ENCODE measurements around the gene ELK3. TPM values are rescaled to one million over a fixed set of nuclear protein-coding genes. Genes with fewer than 3 reads are reported as not detected.
A peak's percentile ranks its signal among the peaks of the same experiment; 100 is the strongest.

Gene ELK3
- total RNA-seq, 2 experiments from 2014 or later = 10.9 to 12.6 TPM

DNA sequence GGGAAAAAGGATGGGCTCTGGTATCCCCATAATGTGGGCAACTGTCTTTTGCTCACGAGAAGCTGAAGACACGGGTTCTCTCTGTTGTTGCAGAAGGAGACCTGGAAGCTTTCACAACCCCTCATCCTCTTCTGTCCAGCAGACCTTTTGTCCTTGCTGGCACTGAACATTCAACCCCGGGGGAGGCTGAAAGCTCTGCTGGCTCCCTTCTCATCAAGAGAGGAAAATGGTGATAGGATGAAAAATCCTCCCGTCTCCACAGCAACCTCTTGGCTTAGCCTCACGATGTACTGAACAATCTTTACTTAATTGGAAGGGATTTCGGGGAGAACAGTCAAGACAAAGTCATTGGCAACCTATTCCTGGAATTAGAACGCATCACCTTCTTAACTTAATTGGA is 39.0 kb downstream of the ELK3 start:
- Mint-ChIP-seq H3K4me1 (peaks cover 33% of the 10 kb centered on the region), H3K9me3 (no peaks in the 10 kb centered on the region), H3K36me3 (peaks cover 26% of the 10 kb centered on the region), H3K27ac (no peak overlapping the region), H3K27me3 (no peaks in the 10 kb centered on the region), H3K4me3 (no peak overlapping the region)
- no peak for DNase-seq

DNA sequence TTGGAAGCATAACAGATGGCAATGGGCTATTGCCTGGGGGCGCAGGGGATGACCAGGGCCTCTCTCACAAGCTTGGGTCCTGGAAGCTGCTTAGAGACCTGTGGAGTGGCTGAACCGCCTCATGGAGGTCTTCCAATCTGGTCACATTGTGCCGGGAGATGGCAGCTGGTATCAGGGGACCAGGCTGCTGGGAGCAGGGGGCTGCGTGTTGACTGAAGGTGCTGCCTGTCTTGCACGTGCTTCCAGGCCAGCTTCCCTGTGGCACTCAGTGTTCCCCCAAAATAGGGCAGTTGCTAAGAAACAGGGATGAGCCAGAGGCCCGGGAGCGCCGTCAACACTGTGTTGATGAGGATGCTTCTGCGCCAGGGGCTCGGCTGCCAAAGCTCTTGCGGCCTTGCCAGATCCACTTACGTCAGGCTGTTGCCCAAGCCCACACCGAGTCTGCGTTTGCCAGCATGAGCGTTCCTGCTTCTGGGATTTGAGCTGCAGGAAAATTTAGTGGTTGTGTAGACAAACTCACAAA is 39.8 kb downstream of the ELK3 start:
- Mint-ChIP-seq H3K4me1 (peaks cover 35% of the 10 kb centered on the region), H3K27ac (no peak overlapping the region), H3K27me3 (no peaks in the 10 kb centered on the region), H3K9me3 (no peaks in the 10 kb centered on the region), H3K4me3 (no peak overlapping the region), H3K36me3 (peaks cover 26% of the 10 kb centered on the region)
- no peak for DNase-seq

DNA sequence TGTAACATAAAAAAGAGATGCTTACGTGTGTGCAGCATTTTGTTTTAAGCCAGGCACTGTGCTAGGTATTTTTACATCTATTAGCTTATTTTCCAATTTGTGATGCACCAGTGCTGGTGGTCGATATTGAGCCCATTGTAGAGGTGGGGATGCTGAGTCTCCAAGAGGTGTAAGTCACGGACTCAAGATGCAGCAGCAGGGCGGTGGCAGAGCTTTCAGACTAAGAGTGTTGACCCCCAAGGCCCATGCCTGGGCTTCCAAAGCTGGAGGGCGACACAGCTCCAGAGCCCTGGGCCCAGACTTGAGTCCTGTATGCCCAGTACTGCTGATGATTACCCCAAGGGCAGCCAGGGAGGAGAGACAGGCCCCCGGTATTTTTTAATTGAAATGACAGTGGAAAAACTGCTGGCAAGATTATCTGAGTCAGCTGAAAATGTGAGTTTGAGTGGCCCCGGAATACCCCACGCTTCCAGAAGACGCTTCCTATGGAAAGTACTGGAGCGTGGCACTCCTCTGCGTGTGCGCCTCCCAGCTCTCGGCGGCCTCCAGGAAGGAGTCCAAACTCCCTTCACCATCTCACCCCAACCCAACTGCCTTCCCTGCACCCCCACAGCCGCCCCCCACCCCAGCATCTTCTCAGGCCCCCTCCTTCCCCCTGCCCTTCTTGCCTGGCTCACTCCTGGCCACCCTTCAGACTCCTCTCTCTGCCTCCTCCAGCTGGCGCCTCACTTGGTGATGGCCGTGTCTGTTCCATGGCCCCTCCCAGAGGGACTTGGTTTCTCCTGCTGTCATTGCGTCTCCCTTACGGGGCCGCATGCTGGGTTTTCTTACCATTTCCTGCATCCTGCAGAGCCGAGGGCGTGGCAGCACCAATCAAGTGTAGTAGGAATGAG is 40.7 kb downstream of the ELK3 start:
- no peak for DNase-seq
- Mint-ChIP-seq H3K4me3 (no peak overlapping the region), H3K36me3 (peaks cover 26% of the 10 kb centered on the region), H3K9me3 (no peaks in the 10 kb centered on the region), H3K27ac (no peak overlapping the region), H3K4me1 (peaks cover 35% of the 10 kb centered on the region), H3K27me3 (no peaks in the 10 kb centered on the region)

DNA sequence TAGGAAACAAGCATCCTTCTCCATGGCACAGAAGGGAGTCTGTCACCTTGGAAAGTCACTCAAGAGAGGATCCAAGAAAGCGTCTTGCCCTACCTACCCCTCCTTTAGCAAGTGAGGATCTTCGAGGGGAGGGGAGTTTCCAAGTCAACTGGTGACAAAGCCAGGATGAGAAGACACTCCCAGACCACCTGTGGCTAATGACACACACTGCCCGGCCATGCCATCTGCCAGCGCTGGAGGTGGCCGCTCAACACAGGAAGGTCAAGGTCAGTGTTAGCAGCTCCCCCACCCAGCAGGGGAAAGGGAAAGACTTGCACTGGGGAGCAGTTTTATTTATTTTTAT is 41.3 kb downstream of the ELK3 start:
- no peak overlapping the region for H3K4me3 Mint-ChIP-seq

DNA sequence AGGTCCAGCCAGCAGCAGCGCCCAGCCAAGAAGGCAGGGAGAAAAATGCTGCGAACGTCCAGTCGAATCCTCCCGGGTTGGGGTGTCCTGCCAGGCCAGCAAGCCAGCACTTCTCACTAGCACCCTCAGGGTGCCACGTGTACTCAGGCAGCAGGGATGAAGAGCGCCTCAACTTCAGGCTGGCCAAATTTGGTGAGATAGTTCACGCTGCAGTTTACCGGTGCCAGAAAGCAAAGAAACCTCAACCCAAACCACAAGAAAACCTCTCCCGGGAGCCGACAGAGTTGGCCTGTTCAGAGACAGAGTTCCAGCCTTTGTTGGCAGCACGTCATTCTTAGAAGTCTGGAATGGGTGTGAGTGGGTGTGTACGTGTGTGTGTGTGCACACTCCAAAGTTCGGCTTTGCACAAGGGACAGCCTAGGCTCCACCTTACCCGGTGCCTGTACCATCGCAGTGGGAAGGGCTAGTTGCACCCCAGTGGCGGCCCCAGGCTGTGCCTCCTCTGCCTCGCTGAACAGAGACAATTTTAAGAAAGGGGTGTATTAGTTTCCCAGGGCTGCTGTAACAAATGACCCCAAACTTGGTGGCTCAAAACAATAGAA is 42.1 kb downstream of the ELK3 start:
- Mint-ChIP-seq H3K36me3 (peaks cover 26% of the 10 kb centered on the region), H3K4me3 (peak overlapping the region; percentile 18), H3K27me3 (no peaks in the 10 kb centered on the region), H3K4me1 (peaks cover 36% of the 10 kb centered on the region), H3K27ac (no peak overlapping the region), H3K9me3 (no peaks in the 10 kb centered on the region)
- DNase-seq = peak; percentile 17

More for the DNA sequence above, 41.3 kb downstream of the ELK3 start:
- H3K27ac Mint-ChIP-seq = no peak overlapping the region
- peaks cover 35% of the 10 kb centered on the region for H3K4me1 Mint-ChIP-seq
- no peaks in the 10 kb centered on the region for H3K27me3 Mint-ChIP-seq
- H3K36me3 Mint-ChIP-seq = peaks cover 26% of the 10 kb centered on the region
- no peaks in the 10 kb centered on the region for H3K9me3 Mint-ChIP-seq
- DNase-seq = no peak

DNA sequence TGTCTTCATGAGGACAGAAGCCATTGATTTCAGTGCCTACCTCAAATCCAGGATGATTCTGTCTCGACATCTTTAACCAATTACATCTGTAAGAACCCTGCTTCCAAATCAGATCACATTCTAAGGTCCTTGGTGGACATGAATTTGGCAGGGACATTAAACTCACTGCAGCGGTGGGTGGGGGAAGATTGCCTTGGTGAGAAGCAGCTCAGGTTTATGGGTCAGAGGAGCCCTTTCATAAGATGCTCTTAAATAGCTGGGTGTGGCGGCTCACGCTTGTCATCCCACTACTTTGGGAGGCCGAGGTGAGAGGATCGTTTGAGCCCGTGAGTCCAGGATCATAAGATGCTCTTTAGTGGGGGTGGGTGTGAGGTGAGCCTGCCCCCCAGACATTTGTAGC is 42.9 kb downstream of the ELK3 start:
- peaks cover 43% of the 10 kb centered on the region for H3K4me1 Mint-ChIP-seq
- peaks cover 23% of the 10 kb centered on the region for H3K36me3 Mint-ChIP-seq
- no peaks in the 10 kb centered on the region for H3K27me3 Mint-ChIP-seq
- H3K9me3 Mint-ChIP-seq = no peaks in the 10 kb centered on the region
- DNase-seq = no peak
- H3K27ac Mint-ChIP-seq = no peak overlapping the region
- H3K4me3 Mint-ChIP-seq = no peak overlapping the region

DNA sequence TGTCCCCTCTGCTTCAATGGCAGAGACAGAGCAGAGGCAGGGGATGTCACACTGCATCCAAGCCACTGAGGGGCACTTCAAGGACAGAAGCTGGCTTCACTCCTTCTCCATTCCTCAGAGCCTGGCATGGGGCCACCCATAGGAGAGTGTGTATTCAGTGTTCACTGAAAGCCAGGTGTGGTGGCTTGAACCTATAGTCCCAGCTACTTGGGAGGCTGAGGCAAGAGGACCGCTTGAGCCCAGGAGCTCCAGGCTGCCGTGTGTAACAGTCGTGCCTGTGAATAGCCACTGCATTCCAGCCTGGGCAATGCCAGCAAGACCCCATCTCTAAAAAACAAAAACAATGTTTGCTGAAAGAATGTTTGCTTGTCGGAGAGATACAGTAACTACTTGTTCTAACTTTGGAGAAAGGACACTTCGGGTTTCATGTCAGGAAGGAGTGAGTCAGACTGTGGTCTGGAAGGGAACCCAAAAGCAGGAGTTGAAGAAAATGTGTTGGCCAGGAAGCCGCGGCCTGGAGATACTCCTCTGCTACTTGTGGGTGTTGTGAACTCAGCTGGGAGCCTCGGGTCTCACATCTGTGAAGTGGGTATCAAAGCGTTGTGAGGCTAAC is 43.4 kb downstream of the ELK3 start:
- H3K27ac Mint-ChIP-seq = peak overlapping the region; percentile 50
- no peaks in the 10 kb centered on the region for H3K27me3 Mint-ChIP-seq
- DNase-seq = peak; percentile 55
- H3K4me3 Mint-ChIP-seq = peak overlapping the region; percentile 26
- peaks cover 24% of the 10 kb centered on the region for H3K36me3 Mint-ChIP-seq
- peaks cover 43% of the 10 kb centered on the region for H3K4me1 Mint-ChIP-seq
- H3K9me3 Mint-ChIP-seq = no peaks in the 10 kb centered on the region

DNA sequence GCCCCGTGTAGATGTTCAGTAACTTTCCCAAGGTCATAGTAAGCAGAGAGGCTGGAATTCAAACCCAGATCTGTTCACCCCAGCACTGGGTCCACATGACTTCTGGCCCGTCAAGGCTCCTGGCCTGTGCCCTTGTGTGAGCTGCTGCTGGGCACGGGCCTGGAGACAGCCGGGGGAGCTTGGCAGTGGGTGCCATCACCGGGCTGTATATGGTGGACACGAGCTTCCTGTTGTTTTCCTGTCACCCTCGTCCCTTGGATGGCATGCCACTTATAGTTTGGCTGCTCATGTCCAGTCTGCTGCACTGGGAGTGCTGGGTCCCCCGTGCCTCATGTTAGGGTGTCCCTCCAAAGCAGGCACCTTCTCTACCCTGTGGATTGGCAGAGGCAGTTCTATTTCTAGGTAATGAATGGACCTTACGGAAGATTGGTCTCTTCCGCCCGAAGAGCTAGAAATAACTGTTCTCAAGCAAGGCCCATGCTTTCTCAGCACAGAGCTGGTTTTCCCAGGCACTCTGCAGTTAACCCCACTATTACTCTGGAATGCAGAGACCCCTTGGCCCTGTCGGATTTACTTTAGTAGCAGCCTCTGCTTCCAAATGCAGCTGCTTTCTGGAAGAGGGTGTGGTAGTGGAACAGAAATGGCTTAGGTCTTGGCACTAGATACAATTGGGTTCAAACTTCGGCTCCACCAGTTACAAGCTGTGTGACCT is 44.3 kb downstream of the ELK3 start:
- Mint-ChIP-seq H3K9me3 (no peaks in the 10 kb centered on the region), H3K27ac (no peak overlapping the region), H3K4me1 (peaks cover 50% of the 10 kb centered on the region), H3K36me3 (peaks cover 28% of the 10 kb centered on the region), H3K27me3 (no peaks in the 10 kb centered on the region), H3K4me3 (no peak overlapping the region)
- DNase-seq = no peak

DNA sequence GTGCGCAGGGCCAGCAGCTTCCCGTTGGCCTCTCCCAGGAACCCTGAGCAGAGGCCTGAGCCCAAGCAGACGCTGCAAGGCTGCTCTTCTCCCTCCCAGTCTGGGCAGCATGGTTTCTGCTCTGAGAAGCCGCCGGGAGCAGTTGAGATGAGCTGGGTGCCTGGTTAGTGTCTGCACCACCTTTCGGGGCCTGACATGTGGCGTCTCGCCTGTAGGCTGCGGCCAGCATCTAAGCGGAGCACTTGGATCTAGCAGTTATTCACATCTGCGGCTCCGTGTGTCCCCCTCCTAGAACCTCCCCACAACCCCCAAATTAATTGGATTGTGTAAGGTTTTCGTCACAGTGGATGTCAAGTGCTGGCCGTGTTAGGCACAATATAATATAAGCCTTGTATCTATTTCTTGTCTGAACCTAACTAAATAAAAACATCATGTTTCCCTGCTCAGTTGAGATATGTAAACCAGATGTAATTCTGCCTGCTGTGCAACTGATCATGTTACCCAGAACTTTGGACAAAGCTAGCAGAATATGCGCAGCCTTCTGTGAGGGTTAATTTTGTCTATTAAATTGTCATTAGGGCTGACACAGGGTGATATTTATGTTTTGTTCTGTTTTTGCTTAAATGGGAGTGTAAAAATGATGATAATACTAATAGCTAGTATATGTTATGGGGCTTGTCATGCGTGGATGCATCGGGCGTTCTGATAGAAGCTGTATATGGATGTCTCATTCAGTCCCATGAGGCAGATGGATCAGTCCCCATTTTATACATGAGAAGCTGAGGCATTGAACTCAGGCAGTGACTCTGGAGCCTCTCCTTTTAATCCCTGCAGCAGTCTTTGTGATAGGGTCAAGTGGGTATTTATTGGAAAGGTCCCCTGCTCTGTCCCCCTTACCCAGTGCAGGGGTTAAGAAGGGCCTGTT is 45.8 kb downstream of the ELK3 start:
- DNase-seq = no peak
- no peak overlapping the region for H3K4me3 Mint-ChIP-seq
- peaks cover 27% of the 10 kb centered on the region for H3K36me3 Mint-ChIP-seq
- H3K9me3 Mint-ChIP-seq = no peaks in the 10 kb centered on the region
- peaks cover 48% of the 10 kb centered on the region for H3K4me1 Mint-ChIP-seq
- no peak overlapping the region for H3K27ac Mint-ChIP-seq
- H3K27me3 Mint-ChIP-seq = no peaks in the 10 kb centered on the region

DNA sequence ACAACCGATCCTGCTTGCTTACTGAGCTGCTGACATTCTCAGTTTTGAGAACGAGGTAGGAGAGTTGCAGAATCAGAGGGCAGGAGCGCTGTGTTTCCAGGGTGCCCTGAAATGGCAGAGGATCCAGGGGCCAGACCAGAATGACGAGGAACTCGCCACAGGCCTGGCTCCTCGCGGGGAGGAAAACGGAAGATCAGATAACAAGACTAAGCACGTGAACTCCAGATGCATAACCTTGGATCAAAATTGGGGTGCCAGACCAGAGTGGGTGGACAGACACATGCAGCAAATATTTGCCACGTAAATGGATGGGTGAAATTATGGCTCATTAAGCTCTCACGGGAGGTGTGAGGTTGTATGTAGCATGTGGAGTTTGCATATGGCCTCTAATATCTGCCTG is 46.5 kb downstream of the ELK3 start:
- no peaks in the 10 kb centered on the region for H3K27me3 Mint-ChIP-seq
- H3K36me3 Mint-ChIP-seq = peaks cover 23% of the 10 kb centered on the region
- H3K27ac Mint-ChIP-seq = no peak overlapping the region
- H3K9me3 Mint-ChIP-seq = no peaks in the 10 kb centered on the region
- H3K4me1 Mint-ChIP-seq = peaks cover 41% of the 10 kb centered on the region
- DNase-seq = no peak
- no peak overlapping the region for H3K4me3 Mint-ChIP-seq

DNA sequence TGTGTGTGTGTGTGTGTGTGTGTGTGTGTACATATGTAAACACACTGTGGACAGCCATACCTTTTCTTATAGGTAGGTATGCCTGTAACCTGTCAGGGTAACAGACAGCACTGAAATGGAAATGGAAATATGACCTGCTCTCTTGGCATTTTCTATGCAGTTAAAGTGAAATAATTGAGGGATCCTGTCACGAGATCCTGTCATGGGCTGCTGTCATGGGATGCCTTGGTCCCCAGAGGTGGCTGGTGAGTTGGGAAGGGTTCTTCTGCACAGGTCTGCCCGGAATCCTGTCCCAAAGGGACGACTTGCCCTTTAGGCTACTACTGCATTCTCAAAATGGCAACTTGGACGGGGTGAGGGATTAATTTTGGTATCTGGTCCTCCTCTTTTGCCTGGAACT is 47.3 kb downstream of the ELK3 start:
- Mint-ChIP-seq H3K27me3 (no peaks in the 10 kb centered on the region), H3K27ac (peak overlapping the region; percentile 15), H3K36me3 (peaks cover 16% of the 10 kb centered on the region), H3K4me1 (peaks cover 35% of the 10 kb centered on the region), H3K9me3 (no peaks in the 10 kb centered on the region), H3K4me3 (no peak overlapping the region)
- no peak for DNase-seq

DNA sequence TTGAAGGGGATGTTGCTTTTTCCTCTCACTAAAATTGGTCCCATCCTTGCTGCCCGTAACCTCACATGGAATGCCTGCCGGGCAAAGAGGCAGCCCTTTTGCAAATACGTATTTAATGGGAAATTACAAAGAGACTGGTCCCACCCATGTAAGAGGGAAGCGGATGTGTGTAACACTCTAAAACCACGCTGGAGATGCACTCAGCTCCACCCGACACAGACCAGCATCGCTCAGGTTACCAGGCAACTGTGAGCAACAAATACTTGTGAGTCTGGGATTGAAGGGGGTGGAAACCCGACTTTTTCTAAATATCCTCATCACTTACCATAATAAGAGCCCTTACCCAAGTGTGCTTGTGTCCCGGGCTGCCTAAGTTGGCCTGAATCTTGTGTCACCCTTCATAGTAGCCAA is 47.7 kb downstream of the ELK3 start:
- Mint-ChIP-seq H3K27me3 (no peaks in the 10 kb centered on the region), H3K27ac (no peak overlapping the region), H3K9me3 (no peaks in the 10 kb centered on the region), H3K4me1 (peaks cover 31% of the 10 kb centered on the region), H3K36me3 (peaks cover 16% of the 10 kb centered on the region), H3K4me3 (no peak overlapping the region)
- DNase-seq = peak; percentile 31

DNA sequence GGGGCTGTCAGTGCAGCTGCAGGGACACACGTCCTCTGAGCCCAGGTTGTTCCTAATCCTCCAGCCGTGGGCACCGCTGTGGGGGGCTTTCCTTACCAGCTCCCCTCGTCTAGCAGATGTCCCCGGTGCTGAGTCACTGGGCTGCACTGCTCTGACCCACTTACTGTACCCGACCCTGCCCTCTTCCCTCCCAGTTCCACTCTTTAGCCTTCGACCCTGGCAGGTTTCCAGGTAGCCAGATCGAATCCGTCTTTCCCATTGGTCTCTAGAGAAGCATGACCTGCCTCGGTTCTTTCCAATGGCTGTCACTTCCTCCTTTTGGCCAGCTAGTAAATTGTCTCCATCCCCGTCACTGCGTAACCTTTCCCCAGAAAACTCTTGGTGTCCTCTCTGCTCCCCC is 48.4 kb downstream of the ELK3 start:
- DNase-seq = no peak
- H3K4me3 Mint-ChIP-seq = no peak overlapping the region
- H3K27me3 Mint-ChIP-seq = no peaks in the 10 kb centered on the region
- H3K9me3 Mint-ChIP-seq = no peaks in the 10 kb centered on the region
- H3K36me3 Mint-ChIP-seq = peaks cover 19% of the 10 kb centered on the region
- no peak overlapping the region for H3K27ac Mint-ChIP-seq
- H3K4me1 Mint-ChIP-seq = peaks cover 28% of the 10 kb centered on the region

DNA sequence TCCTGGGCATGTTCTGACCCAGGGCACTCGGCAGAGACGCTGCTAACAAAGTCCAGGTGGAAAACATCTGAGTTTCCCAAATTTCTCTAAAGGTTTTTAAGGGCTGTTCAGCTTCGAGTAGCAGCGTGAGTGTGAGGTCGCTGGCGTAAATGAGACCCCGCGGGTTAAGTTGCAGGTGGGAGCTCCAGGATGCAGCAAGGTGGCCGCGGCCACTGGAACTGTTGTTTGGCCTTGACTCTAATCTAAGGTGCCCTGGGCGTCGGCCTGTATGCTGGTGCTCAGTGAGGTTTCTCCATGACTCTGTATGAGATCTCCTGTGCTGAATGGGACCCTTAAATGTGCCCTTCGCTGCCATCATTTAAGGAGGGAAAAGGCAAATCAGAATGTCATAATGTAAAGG is 50.7 kb downstream of the ELK3 start:
- H3K27ac Mint-ChIP-seq = no peak overlapping the region
- H3K4me3 Mint-ChIP-seq = no peak overlapping the region
- H3K4me1 Mint-ChIP-seq = peaks cover 26% of the 10 kb centered on the region
- H3K27me3 Mint-ChIP-seq = no peaks in the 10 kb centered on the region
- H3K9me3 Mint-ChIP-seq = no peaks in the 10 kb centered on the region
- peaks cover 27% of the 10 kb centered on the region for H3K36me3 Mint-ChIP-seq
- no peak for DNase-seq

Measured in activated naive CD8-positive, alpha-beta T cell treated with anti-CD3 and anti-CD28 coated beads for 36 hours (primary cell).